Measurements from ENCODE around the gene VPREB3.

DNA sequence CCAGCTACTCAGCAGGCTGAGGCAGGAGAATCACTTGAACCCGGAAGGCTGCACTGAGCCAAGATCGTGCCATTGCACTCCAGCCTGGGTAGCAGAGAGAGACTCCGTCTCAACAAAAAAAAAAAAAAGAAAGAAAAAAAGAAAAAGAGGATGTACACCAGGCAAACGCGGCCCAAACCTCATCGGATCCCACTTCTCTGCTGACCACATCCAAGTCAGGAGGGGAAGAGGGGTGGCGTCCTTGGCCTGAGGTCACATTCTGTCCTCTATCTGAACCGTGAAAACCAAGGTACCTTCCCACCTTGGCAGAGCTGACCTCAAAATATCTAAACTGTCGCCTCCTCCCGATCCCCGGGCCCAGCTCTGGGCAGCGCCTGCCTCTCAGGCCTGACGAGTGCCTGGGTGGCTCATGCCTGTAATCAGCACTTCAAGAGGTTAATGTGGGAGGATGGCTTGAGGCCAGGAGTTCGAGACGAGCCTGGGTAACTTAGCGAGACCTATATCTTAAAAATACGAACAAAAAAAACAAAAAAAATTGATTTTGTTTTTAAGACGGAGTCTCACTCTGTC lies 38.3 kb downstream of the VPREB3 start:
- TF ChIP-seq ESRRG (CRISPR knock-in tag; IDR thresholded peaks at IDR 0.05) (no peak), ZNF8 (CRISPR knock-in tag; IDR thresholded peaks at IDR 0.05) (no peak), PPARA (CRISPR knock-in tag; IDR thresholded peaks at IDR 0.05; ENCODE audit: borderline replicate concordance) (no peak), ZFP30 (CRISPR knock-in tag; IDR thresholded peaks at IDR 0.05) (no peak), GLIS3 (CRISPR knock-in tag; IDR thresholded peaks at IDR 0.05) (no peak)
- TF ChIP-seq, protein P1, sequence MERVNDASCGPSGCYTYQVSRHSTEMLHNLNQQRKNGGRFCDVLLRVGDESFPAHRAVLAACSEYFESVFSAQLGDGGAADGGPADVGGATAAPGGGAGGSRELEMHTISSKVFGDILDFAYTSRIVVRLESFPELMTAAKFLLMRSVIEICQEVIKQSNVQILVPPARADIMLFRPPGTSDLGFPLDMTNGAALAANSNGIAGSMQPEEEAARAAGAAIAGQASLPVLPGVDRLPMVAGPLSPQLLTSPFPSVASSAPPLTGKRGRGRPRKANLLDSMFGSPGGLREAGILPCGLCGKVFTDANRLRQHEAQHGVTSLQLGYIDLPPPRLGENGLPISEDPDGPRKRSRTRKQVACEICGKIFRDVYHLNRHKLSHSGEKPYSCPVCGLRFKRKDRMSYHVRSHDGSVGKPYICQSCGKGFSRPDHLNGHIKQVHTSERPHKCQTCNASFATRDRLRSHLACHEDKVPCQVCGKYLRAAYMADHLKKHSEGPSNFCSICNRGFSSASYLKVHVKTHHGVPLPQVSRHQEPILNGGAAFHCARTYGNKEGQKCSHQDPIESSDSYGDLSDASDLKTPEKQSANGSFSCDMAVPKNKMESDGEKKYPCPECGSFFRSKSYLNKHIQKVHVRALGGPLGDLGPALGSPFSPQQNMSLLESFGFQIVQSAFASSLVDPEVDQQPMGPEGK (CRISPR knock-in tag; IDR thresholded peaks at IDR 0.05; ENCODE audit: borderline replicate concordance): no peak

All from SK-N-SH treated with all-trans-retinoic acid at 6 μM for 48 hours (cell line).